ENCODE measurements around the gene FARS2.

DNA sequence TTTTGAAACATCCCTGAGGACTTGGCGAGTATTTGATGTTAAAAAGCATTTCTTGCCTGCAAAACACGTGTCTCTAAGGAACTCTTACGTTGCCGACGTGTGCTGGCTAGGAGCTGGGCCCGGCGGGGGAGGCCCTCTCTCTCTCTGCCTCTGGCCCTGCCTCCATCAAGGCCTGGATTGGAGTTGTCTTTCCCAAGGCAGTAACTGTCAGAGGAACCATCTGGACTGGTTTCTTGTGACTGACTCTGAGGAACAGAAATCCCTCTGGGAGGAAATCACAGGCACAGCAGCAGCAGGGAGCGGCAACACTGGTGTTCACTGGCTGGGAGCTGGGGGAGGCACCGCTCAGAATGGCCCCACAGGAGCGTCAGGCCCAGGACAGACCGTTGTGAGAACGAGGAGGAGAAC is 501.3 kb downstream of the FARS2 start:
- TF ChIP-seq, protein P1, sequence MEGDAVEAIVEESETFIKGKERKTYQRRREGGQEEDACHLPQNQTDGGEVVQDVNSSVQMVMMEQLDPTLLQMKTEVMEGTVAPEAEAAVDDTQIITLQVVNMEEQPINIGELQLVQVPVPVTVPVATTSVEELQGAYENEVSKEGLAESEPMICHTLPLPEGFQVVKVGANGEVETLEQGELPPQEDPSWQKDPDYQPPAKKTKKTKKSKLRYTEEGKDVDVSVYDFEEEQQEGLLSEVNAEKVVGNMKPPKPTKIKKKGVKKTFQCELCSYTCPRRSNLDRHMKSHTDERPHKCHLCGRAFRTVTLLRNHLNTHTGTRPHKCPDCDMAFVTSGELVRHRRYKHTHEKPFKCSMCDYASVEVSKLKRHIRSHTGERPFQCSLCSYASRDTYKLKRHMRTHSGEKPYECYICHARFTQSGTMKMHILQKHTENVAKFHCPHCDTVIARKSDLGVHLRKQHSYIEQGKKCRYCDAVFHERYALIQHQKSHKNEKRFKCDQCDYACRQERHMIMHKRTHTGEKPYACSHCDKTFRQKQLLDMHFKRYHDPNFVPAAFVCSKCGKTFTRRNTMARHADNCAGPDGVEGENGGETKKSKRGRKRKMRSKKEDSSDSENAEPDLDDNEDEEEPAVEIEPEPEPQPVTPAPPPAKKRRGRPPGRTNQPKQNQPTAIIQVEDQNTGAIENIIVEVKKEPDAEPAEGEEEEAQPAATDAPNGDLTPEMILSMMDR (conservative IDR thresholded peaks at IDR 0.05; ENCODE audit: low read length), result no peak
- TF ChIP-seq EZH2phosphoT487 (IDR thresholded peaks at IDR 0.05; ENCODE audit: borderline replicate concordance, low read depth, low read length), result no peak
